ENCODE results near the gene CEP170B.

Gene CEP170B

GRCh38 chr14:104868060-104868740 is 3.1 kb downstream of the CEP170B start:
- DNase-seq, result no peak

- no peak for DNase-seq
Measured at GRCh38 chr14:104868811-104869572, 3.9 kb downstream of the CEP170B start.

GRCh38 chr14:104869669-104870367 is 4.8 kb downstream of the CEP170B start:
- DNase-seq, result no peak

- peak; percentile 44 for DNase-seq
Measured at GRCh38 chr14:104870368-104871144, 5.5 kb downstream of the CEP170B start.

- DNase-seq, result no peak
Measured at GRCh38 chr14:104871145-104871655, 6.1 kb downstream of the CEP170B start.

- DNase-seq, result no peak
Measured at GRCh38 chr14:104871656-104872468, 6.8 kb downstream of the CEP170B start.

- no peak for DNase-seq
Measured at GRCh38 chr14:104872469-104873341, 7.6 kb downstream of the CEP170B start.

GRCh38 chr14:104873380-104874055 is 8.4 kb downstream of the CEP170B start:
- DNase-seq, result no peak

- DNase-seq, result no peak
Measured at GRCh38 chr14:104874110-104874531, 9.1 kb downstream of the CEP170B start.

- no peak for DNase-seq
Measured at GRCh38 chr14:104874571-104875411, 9.7 kb downstream of the CEP170B start.

- DNase-seq, result no peak
Measured at GRCh38 chr14:104875412-104875751, 10.3 kb downstream of the CEP170B start.

- no peak for DNase-seq
Measured at GRCh38 chr14:104875811-104876210, 10.7 kb downstream of the CEP170B start.

GRCh38 chr14:104876251-104876699 is 11.2 kb downstream of the CEP170B start:
- DNase-seq, result peak; percentile 30

GRCh38 chr14:104877066-104877805 is 12.2 kb downstream of the CEP170B start:
- no peak for DNase-seq

- no peak for DNase-seq
Measured at GRCh38 chr14:104877806-104878550, 12.9 kb downstream of the CEP170B start.

GRCh38 chr14:104878582-104878981 is 13.5 kb downstream of the CEP170B start:
- DNase-seq, result no peak

- DNase-seq, result no peak
Measured at GRCh38 chr14:104879201-104879982, 14.3 kb downstream of the CEP170B start.

All from CD4-positive, alpha-beta T cell treated with Interleukin-12 subunit alpha and Interleukin-12 subunit beta, for 1 hour (primary cell).